Measurements from ENCODE around the gene DLL1. TPM values are rescaled to one million over a fixed set of nuclear protein-coding genes. Genes with fewer than 3 reads are reported as not detected.
"Not testable (repeated sequence)": the region's sequence is repeated elsewhere in the genome, so short reads cannot be mapped to it uniquely, and the experiment has no call there.

The DLL1 gene
- total RNA-seq, 5 donors from 2014 or later (not counting 1 experiment from before 2014, with no cell fraction given): 3.3 to 8.6 (median 4.7) TPM

- ChIA-PET CTCF (no interaction called here), POLR2A (interaction anchor here in 1 of 2 donors (0.5 kb wide), 1 partner anchor 796 kb away, joined by 3 read pairs; no protein-coding TSS in a partner anchor)
- H3K4me1 Mint-ChIP-seq: peaks cover 18 to 29% (median 22%) of the 10 kb centered on the region in 3 donors
- Histone ChIP-seq H3K4me3 (ENCODE audit: control insufficient read depth in 1 of 2, extremely low read depth in 1 of 2, low read length in 1 of 2) (no peak overlapping the region), H3K27ac (ENCODE audit: low read length) (no peak overlapping the region), H3K4me1 (ENCODE audit: control insufficient read depth in 1 of 2, extremely low read depth in 1 of 2, insufficient read depth in 2 of 2, low read length in 2 of 2) (peaks cover 0 to 34% of the 10 kb centered on the region in 2 experiments), H3K36me3 (ENCODE audit: control insufficient read depth in 2 of 2, extremely low read depth in 1 of 2, insufficient read depth in 1 of 2, low read length in 1 of 2) (no peaks in the 10 kb centered on the region), H3K9me3 (no peaks in the 10 kb centered on the region), H3K27me3 (replicated peaks in 1 of 2; ENCODE audit: control insufficient read depth in 2 of 2, extremely low read depth in 1 of 2, insufficient read depth in 2 of 2, low read length in 1 of 2) (peaks cover 0 to 66% of the 10 kb centered on the region in 2 experiments)
- DNase-seq: no peak
- no peak for ATAC-seq (replicated peaks in 1 of 4)
- no peaks in the 10 kb centered on the region for H3K36me3 Mint-ChIP-seq
- peaks cover 0 to 17% of the 10 kb centered on the region in 2 donors for H3K27me3 Mint-ChIP-seq
- no peak overlapping the region for H3K4me3 Mint-ChIP-seq
- peak overlapping the region in 1 of 2 donors; percentile 52 for H3K27ac Mint-ChIP-seq
- H3K9me3 Mint-ChIP-seq: no peaks in the 10 kb centered on the region
- 90% methylated on average over 12 of the region's 22 CpGs for WGBS (ENCODE audit: insufficient coverage)
Observed at GRCh38 chr6:170269151-170269845, 21.6 kb downstream of the DLL1 start.

- peaks cover 0 to 16% of the 10 kb centered on the region in 2 donors for H3K27me3 Mint-ChIP-seq
- no peak overlapping the region for H3K27ac Mint-ChIP-seq
- 86% methylated on average over 16 of the region's 22 CpGs for WGBS (ENCODE audit: insufficient coverage)
- H3K4me3 Mint-ChIP-seq: no peak overlapping the region
- DNase-seq: no peak
- H3K36me3 Mint-ChIP-seq: no peaks in the 10 kb centered on the region
- Histone ChIP-seq H3K27ac (ENCODE audit: low read length) (no peak overlapping the region), H3K4me3 (ENCODE audit: control insufficient read depth in 1 of 2, extremely low read depth in 1 of 2, low read length in 1 of 2) (no peak overlapping the region), H3K36me3 (ENCODE audit: control insufficient read depth in 2 of 2, extremely low read depth in 1 of 2, insufficient read depth in 1 of 2, low read length in 1 of 2) (no peaks in the 10 kb centered on the region), H3K27me3 (replicated peaks in 1 of 2; ENCODE audit: control insufficient read depth in 2 of 2, extremely low read depth in 1 of 2, insufficient read depth in 2 of 2, low read length in 1 of 2) (peaks cover 0 to 66% of the 10 kb centered on the region in 2 experiments), H3K9me3 (no peaks in the 10 kb centered on the region), H3K4me1 (ENCODE audit: control insufficient read depth in 1 of 2, extremely low read depth in 1 of 2, insufficient read depth in 2 of 2, low read length in 2 of 2) (peaks cover 0 to 28% of the 10 kb centered on the region in 2 experiments)
- peaks cover 17 to 24% (median 18%) of the 10 kb centered on the region in 3 donors for H3K4me1 Mint-ChIP-seq
- ATAC-seq (replicated peaks in 1 of 4): no peak
- H3K9me3 Mint-ChIP-seq: no peaks in the 10 kb centered on the region
- ChIA-PET POLR2A (no interaction called here), CTCF (interaction anchor here in 1 of 2 donors (0.7 kb wide), 1 partner anchor 8 kb away, joined by 3 read pairs; no protein-coding TSS in a partner anchor)
Observed at GRCh38 chr6:170268216-170269129, 22.4 kb downstream of the DLL1 start.

- POLR2A ChIA-PET: no interaction called here
- ATAC-seq (replicated peaks in 1 of 4) (no peak), DNase-seq (no peak)
- Histone ChIP-seq H3K27me3 (replicated peaks in 1 of 2; ENCODE audit: control insufficient read depth in 2 of 2, extremely low read depth in 1 of 2, insufficient read depth in 2 of 2, low read length in 1 of 2) (peaks cover 0 to 65% of the 10 kb centered on the region in 2 experiments), H3K9me3 (no peaks in the 10 kb centered on the region), H3K4me3 (ENCODE audit: control insufficient read depth in 1 of 2, extremely low read depth in 1 of 2, low read length in 1 of 2) (no peak overlapping the region), H3K36me3 (ENCODE audit: control insufficient read depth in 2 of 2, extremely low read depth in 1 of 2, insufficient read depth in 1 of 2, low read length in 1 of 2) (no peaks in the 10 kb centered on the region), H3K4me1 (ENCODE audit: control insufficient read depth in 1 of 2, extremely low read depth in 1 of 2, insufficient read depth in 2 of 2, low read length in 2 of 2) (peaks cover 0 to 20% of the 10 kb centered on the region in 2 experiments), H3K27ac (ENCODE audit: low read length) (no peak overlapping the region)
- no peak overlapping the region for H3K4me3 Mint-ChIP-seq
- peaks cover 16 to 19% (median 17%) of the 10 kb centered on the region in 3 donors for H3K4me1 Mint-ChIP-seq
- H3K36me3 Mint-ChIP-seq: no peaks in the 10 kb centered on the region
- CTCF ChIA-PET: interaction anchor here in 1 of 2 donors (0.7 kb wide), 1 partner anchor 8 kb away, joined by 3 read pairs; no protein-coding TSS in a partner anchor
- no peak overlapping the region for H3K27ac Mint-ChIP-seq
- H3K27me3 Mint-ChIP-seq: peaks cover 5 to 24% of the 10 kb centered on the region in 2 donors
- no peaks in the 10 kb centered on the region for H3K9me3 Mint-ChIP-seq
- 74% methylated on average over 11 of the region's 14 CpGs for WGBS (ENCODE audit: insufficient coverage)
Observed at GRCh38 chr6:170267688-170268087, 23.2 kb downstream of the DLL1 start.

- Mint-ChIP-seq H3K4me1 (peaks cover 4 to 5% (median 4%) of the 10 kb centered on the region in 3 donors), H3K9me3 (no peaks in the 10 kb centered on the region), H3K36me3 (no peaks in the 10 kb centered on the region), H3K27me3 (peaks cover 5 to 24% of the 10 kb centered on the region in 2 donors), H3K4me3 (no peak overlapping the region), H3K27ac (no peak overlapping the region)
- no peak overlapping the region for H3K4me3 ChIP-seq (ENCODE audit: control insufficient read depth in 1 of 2, extremely low read depth in 1 of 2, low read length in 1 of 2)
- POLR2A ChIA-PET: no interaction called here
- WGBS (ENCODE audit: insufficient coverage): 29% methylated on average over 1 of the region's 18 CpGs
- no peaks in the 10 kb centered on the region for H3K9me3 ChIP-seq
- DNase-seq (no peak), ATAC-seq (replicated peaks in 1 of 4) (no peak)
- no peaks in the 10 kb centered on the region for H3K36me3 ChIP-seq (ENCODE audit: control insufficient read depth in 2 of 2, extremely low read depth in 1 of 2, insufficient read depth in 1 of 2, low read length in 1 of 2)
- no peak overlapping the region for H3K27ac ChIP-seq (ENCODE audit: low read length)
- H3K27me3 ChIP-seq (replicated peaks in 1 of 2; ENCODE audit: control insufficient read depth in 2 of 2, extremely low read depth in 1 of 2, insufficient read depth in 2 of 2, low read length in 1 of 2): peaks cover 0 to 66% of the 10 kb centered on the region in 2 experiments
- CTCF ChIA-PET: no interaction called here
- H3K4me1 ChIP-seq (ENCODE audit: control insufficient read depth in 1 of 2, extremely low read depth in 1 of 2, insufficient read depth in 2 of 2, low read length in 2 of 2): peaks cover 0 to 5% of the 10 kb centered on the region in 2 experiments
Observed at GRCh38 chr6:170266061-170266825, 24.6 kb downstream of the DLL1 start.

- WGBS (ENCODE audit: insufficient coverage): 93% methylated on average over 22 of the region's 22 CpGs
- DNase-seq: no peak
- CTCF ChIA-PET: no interaction called here
Observed at GRCh38 chr6:170265655-170266054, 25.2 kb downstream of the DLL1 start.

GRCh38 chr6:170264644-170265043 lies 26.2 kb downstream of the DLL1 start:
- CTCF ChIA-PET: not testable (repeated sequence)

More at GRCh38 chr6:170265655-170266054, 25.2 kb downstream of the DLL1 start:
- H3K27ac ChIP-seq (ENCODE audit: low read length): no peak overlapping the region
- H3K4me1 Mint-ChIP-seq: peaks cover 0 to 3% (median 3%) of the 10 kb centered on the region in 3 donors
- ATAC-seq (replicated peaks in 1 of 4): no peak
- peaks cover 0 to 62% of the 10 kb centered on the region in 2 experiments for H3K27me3 ChIP-seq (replicated peaks in 1 of 2; ENCODE audit: control insufficient read depth in 2 of 2, extremely low read depth in 1 of 2, insufficient read depth in 2 of 2, low read length in 1 of 2)
- no peaks in the 10 kb centered on the region for H3K36me3 Mint-ChIP-seq
- no peak overlapping the region for H3K4me3 Mint-ChIP-seq
- no peak overlapping the region for H3K27ac Mint-ChIP-seq
- H3K4me3 ChIP-seq (ENCODE audit: control insufficient read depth in 1 of 2, extremely low read depth in 1 of 2, low read length in 1 of 2): no peak overlapping the region
- H3K9me3 ChIP-seq: no peaks in the 10 kb centered on the region
- peaks cover 5 to 24% of the 10 kb centered on the region in 2 donors for H3K27me3 Mint-ChIP-seq
- H3K36me3 ChIP-seq (ENCODE audit: control insufficient read depth in 2 of 2, extremely low read depth in 1 of 2, insufficient read depth in 1 of 2, low read length in 1 of 2): no peaks in the 10 kb centered on the region
- POLR2A ChIA-PET: no interaction called here
- no peaks in the 10 kb centered on the region for H3K9me3 Mint-ChIP-seq
- no peaks in the 10 kb centered on the region for H3K4me1 ChIP-seq (ENCODE audit: control insufficient read depth in 1 of 2, extremely low read depth in 1 of 2, insufficient read depth in 2 of 2, low read length in 2 of 2)

More at GRCh38 chr6:170264644-170265043, 26.2 kb downstream of the DLL1 start:
- H3K27ac Mint-ChIP-seq; H3K4me1 Mint-ChIP-seq; H3K36me3 ChIP-seq (ENCODE audit: control insufficient read depth in 2 of 2, extremely low read depth in 1 of 2, insufficient read depth in 1 of 2, low read length in 1 of 2); H3K4me1 ChIP-seq (ENCODE audit: control insufficient read depth in 1 of 2, extremely low read depth in 1 of 2, insufficient read depth in 2 of 2, low read length in 2 of 2); H3K4me3 Mint-ChIP-seq; POLR2A ChIA-PET; H3K9me3 ChIP-seq; DNase-seq; ATAC-seq (replicated peaks in 1 of 4); H3K9me3 Mint-ChIP-seq; H3K27ac ChIP-seq (ENCODE audit: low read length); H3K36me3 Mint-ChIP-seq; H3K4me3 ChIP-seq (ENCODE audit: control insufficient read depth in 1 of 2, extremely low read depth in 1 of 2, low read length in 1 of 2): not testable (repeated sequence)
- peaks cover 5 to 26% of the 10 kb centered on the region in 2 donors for H3K27me3 Mint-ChIP-seq
- WGBS (ENCODE audit: insufficient coverage): 94% methylated on average over 6 of the region's 12 CpGs
- peaks cover 0 to 58% of the 10 kb centered on the region in 2 experiments for H3K27me3 ChIP-seq (replicated peaks in 1 of 2; ENCODE audit: control insufficient read depth in 2 of 2, extremely low read depth in 1 of 2, insufficient read depth in 2 of 2, low read length in 1 of 2)

All from T-cell (primary cell).